Measurements from ENCODE around the gene SH3D21.

SH3D21 gene

DNA sequence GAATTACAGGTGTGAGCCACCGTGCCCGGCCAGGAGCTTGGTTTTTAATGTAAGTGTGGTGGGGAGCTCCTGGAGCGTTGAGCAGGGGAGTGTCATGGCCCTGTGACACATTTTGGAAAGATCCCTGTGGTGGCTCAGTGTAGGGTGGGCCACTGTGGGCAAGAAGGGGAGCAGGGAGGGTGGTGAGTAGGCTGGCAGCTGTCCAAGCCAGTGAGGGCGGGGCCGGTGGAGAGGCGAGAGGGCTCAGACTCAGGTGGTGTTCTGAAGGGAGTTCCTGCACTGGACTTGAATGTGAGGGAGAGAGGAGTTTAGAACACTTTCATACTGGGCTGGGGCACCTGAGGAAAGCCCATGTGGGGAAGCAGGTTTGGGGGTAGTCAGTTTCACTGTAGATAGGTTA lies 20.3 kb downstream of the SH3D21 start:
- in situ Hi-C loops (cut with MboI; ENCODE audit: low sequenced_read_pairs, unreplicated experiment) = no loop called here
- no peak for DNase-seq (ENCODE audit: low spot score)
- TF ChIP-seq, protein P1, sequence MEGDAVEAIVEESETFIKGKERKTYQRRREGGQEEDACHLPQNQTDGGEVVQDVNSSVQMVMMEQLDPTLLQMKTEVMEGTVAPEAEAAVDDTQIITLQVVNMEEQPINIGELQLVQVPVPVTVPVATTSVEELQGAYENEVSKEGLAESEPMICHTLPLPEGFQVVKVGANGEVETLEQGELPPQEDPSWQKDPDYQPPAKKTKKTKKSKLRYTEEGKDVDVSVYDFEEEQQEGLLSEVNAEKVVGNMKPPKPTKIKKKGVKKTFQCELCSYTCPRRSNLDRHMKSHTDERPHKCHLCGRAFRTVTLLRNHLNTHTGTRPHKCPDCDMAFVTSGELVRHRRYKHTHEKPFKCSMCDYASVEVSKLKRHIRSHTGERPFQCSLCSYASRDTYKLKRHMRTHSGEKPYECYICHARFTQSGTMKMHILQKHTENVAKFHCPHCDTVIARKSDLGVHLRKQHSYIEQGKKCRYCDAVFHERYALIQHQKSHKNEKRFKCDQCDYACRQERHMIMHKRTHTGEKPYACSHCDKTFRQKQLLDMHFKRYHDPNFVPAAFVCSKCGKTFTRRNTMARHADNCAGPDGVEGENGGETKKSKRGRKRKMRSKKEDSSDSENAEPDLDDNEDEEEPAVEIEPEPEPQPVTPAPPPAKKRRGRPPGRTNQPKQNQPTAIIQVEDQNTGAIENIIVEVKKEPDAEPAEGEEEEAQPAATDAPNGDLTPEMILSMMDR (IDR thresholded peaks at IDR 0.05; ENCODE audit: borderline replicate concordance, control extremely low read depth, extremely low read depth, insufficient read depth, missing control alignments) = no peak

DNA sequence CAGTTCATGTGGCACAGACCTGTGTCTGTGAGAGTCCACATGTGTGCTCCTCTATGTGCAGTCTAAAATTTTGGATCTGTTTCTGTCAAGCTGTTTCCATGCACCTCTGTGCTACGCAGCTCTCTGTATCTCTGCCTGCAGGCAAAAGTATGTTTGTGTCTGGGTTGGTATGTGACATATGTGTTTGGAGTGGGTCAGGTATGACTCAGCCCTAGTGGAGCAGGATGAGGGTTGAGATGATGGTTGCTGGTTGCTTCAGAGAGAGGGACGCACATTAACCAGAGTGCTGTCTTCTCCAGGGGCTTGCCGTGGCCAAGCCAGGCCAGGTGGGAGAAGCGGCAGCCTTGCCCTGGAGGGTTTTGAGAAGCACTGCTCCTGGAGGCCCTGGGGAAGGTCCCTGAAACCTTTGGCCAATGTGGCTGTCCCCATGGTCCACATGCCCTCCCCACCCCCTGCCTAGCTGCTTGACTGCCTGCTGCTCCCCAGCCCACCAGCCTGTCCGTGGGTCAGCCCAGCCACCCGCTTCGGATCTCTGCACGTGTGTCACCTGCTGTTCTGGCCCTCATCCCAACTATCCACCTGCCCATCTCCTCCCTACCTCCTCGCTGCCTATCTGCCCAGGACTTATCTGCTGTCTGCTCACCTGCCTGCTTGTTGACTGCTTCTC lies 21.4 kb downstream of the SH3D21 start:
- TF ChIP-seq, protein P1 (IDR thresholded peaks at IDR 0.05; ENCODE audit: borderline replicate concordance, control extremely low read depth, extremely low read depth, insufficient read depth, missing control alignments) = no peak
- DNase-seq (ENCODE audit: low spot score) = no peak
- in situ Hi-C loops (cut with MboI; ENCODE audit: low sequenced_read_pairs, unreplicated experiment) = no loop called here

GRCh38 chr1:36328088-36328480 lies 21.9 kb downstream of the SH3D21 start:
- in situ Hi-C loops (cut with MboI; ENCODE audit: low sequenced_read_pairs, unreplicated experiment) = no loop called here
- no peak for DNase-seq (ENCODE audit: low spot score)
- TF ChIP-seq, protein P1 (IDR thresholded peaks at IDR 0.05; ENCODE audit: borderline replicate concordance, control extremely low read depth, extremely low read depth, insufficient read depth, missing control alignments) = no peak

GRCh38 chr1:36328713-36329112 lies 22.5 kb downstream of the SH3D21 start:
- TF ChIP-seq, protein P1 (IDR thresholded peaks at IDR 0.05; ENCODE audit: borderline replicate concordance, control extremely low read depth, extremely low read depth, insufficient read depth, missing control alignments) = no peak
- DNase-seq (ENCODE audit: low spot score) = no peak
- in situ Hi-C loops (cut with MboI; ENCODE audit: low sequenced_read_pairs, unreplicated experiment) = no loop called here

DNA sequence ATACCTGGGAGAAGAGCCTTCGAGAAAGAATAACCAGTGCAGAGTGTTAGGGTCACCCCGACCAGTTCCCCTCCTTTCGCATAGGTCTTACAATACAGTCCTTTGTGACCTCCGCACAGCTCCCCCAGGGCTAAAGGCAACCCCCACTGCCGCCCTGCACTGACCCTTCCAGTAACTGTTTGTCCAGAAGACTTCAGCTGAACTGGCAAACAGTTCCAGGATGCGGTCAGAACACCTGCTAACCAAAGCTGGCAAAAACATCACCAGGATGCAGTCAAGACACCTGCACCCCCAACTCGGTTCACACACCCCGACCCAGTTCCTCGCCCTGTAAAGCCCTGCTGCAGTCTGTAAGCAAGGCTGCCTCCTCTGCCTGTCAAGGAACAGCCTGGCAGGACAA lies 23.6 kb downstream of the SH3D21 start:
- in situ Hi-C loops (cut with MboI; ENCODE audit: low sequenced_read_pairs, unreplicated experiment) = no loop called here
- TF ChIP-seq, protein P1 (IDR thresholded peaks at IDR 0.05; ENCODE audit: borderline replicate concordance, control extremely low read depth, extremely low read depth, insufficient read depth, missing control alignments) = no peak
- no peak for DNase-seq (ENCODE audit: low spot score)

DNA sequence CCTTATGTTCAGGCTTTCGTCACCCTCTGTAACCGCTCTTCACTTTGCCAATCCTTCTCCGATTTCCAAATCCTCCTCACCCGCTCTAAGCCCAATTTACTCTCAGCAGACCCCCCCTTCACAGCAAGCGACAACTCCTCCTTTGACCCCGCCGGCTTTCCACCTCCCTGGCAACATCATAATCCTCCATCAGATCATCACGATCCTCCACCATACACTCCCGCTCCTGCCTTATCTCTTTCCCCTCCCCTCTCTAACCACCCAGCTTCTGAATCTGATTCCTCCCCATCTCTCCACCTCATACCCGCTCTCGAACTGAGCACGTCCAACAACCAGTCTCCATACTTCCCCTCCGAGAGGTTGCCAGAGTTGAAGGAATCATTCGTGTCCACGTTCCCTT lies 24.8 kb downstream of the SH3D21 start:
- no peak for DNase-seq (ENCODE audit: low spot score)
- in situ Hi-C loops (cut with MboI; ENCODE audit: low sequenced_read_pairs, unreplicated experiment) = no loop called here
- TF ChIP-seq, protein P1 (IDR thresholded peaks at IDR 0.05; ENCODE audit: borderline replicate concordance, control extremely low read depth, extremely low read depth, insufficient read depth, missing control alignments) = no peak

All from GM13976 (cell line).